ENCODE data around the gene GPR84. TPM values are rescaled to one million over a fixed set of nuclear protein-coding genes. Genes with fewer than 3 reads are reported as not detected.

GPR84 gene
- total RNA-seq, 1 donor from 2014 or later: 2.3 TPM

DNA sequence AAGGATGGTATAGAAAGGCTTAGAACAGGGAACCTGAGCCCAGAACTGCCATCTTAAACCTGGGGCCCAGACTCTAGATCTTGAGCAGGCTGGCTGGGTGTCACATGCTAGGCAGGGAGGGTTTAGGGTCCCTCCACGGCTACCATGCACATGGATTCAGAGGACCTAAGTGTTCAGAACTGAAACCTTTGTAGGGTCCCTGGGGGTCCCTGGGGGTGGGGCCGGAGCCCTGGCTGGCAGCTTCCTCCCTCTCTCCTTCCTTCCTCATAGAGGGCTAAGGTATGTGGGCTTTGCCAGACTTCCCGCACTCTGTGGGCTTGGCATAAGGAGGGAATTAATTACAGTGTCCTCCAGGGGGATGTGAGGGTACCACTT, 24.8 kb upstream of the GPR84 start:
- Mint-ChIP-seq H3K9me3 (no peaks in the 10 kb centered on the region), H3K27me3 (ENCODE audit: insufficient read depth) (no peaks in the 10 kb centered on the region), H3K27ac (no peak overlapping the region), H3K4me3 (no peak overlapping the region), H3K36me3 (ENCODE audit: low read depth) (peaks cover 6% of the 10 kb centered on the region), H3K4me1 (ENCODE audit: low read depth) (peaks cover 18% of the 10 kb centered on the region)
- intact Hi-C loops (cut with micrococcal nuclease): no loop called here
- no peak for DNase-seq (ENCODE audit: low spot score)

- no peak overlapping the region for H3K4me3 Mint-ChIP-seq
- H3K27me3 Mint-ChIP-seq (ENCODE audit: insufficient read depth): no peaks in the 10 kb centered on the region
- H3K9me3 Mint-ChIP-seq: no peaks in the 10 kb centered on the region
- peaks cover 11% of the 10 kb centered on the region for H3K4me1 Mint-ChIP-seq (ENCODE audit: low read depth)
- H3K36me3 Mint-ChIP-seq (ENCODE audit: low read depth): peaks cover 6% of the 10 kb centered on the region
- intact Hi-C loops (cut with micrococcal nuclease): no loop called here
- no peak overlapping the region for H3K27ac Mint-ChIP-seq
- DNase-seq (ENCODE audit: low spot score): no peak
These were observed 24.2 kb upstream of the GPR84 start for GRCh38 chr12:54388237-54389133.

DNA sequence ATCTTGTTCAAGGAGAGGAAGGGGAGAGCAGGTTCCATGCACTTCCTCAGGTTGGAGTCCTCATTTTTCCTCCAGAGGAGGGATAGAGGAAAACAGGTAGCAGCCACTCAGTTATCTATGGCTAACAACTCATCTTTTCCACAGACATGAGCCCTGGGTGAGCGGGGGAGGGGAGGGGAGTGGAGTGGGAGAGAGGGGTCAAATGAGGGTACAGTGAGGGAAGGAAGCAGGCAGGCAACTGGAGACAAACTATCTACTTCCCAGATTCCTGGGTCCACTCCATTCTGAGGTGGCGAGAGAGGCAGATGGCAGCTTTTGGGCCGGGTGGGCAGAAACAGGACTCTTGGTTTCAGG, 22.8 kb upstream of the GPR84 start:
- H3K4me1 Mint-ChIP-seq (ENCODE audit: low read depth): peaks cover 16% of the 10 kb centered on the region
- H3K27me3 Mint-ChIP-seq (ENCODE audit: insufficient read depth): no peaks in the 10 kb centered on the region
- H3K27ac Mint-ChIP-seq: no peak overlapping the region
- intact Hi-C loops (cut with micrococcal nuclease): no loop called here
- DNase-seq (ENCODE audit: low spot score): no peak
- no peak overlapping the region for H3K4me3 Mint-ChIP-seq
- peaks cover 6% of the 10 kb centered on the region for H3K36me3 Mint-ChIP-seq (ENCODE audit: low read depth)
- no peaks in the 10 kb centered on the region for H3K9me3 Mint-ChIP-seq

- no peak for DNase-seq (ENCODE audit: low spot score)
- intact Hi-C loops (cut with micrococcal nuclease): no loop called here
- Mint-ChIP-seq H3K36me3 (ENCODE audit: low read depth) (peaks cover 2% of the 10 kb centered on the region), H3K9me3 (no peaks in the 10 kb centered on the region), H3K4me3 (no peak overlapping the region), H3K27me3 (ENCODE audit: insufficient read depth) (no peaks in the 10 kb centered on the region), H3K4me1 (ENCODE audit: low read depth) (peaks cover 11% of the 10 kb centered on the region), H3K27ac (no peak overlapping the region)
These were observed 22.3 kb upstream of the GPR84 start for GRCh38 chr12:54386403-54387113.

GRCh38 chr12:54385251-54385914, 21.1 kb upstream of the GPR84 start:
- H3K9me3 Mint-ChIP-seq: no peaks in the 10 kb centered on the region
- no peak overlapping the region for H3K4me3 Mint-ChIP-seq
- intact Hi-C loops (cut with micrococcal nuclease): no loop called here

GRCh38 chr12:54384591-54385041, 20.3 kb upstream of the GPR84 start, which contains the start of gene ZNF385A:
Gene ZNF385A, minus strand, starts transcription at chr12:54384733. Its CDS starts 219 bp downstream, at chr12:54384514.
- Mint-ChIP-seq H3K4me1 (ENCODE audit: low read depth) (peaks cover 11% of the 10 kb centered on the region), H3K4me3 (no peak within 1 kb of the TSS), H3K36me3 (ENCODE audit: low read depth) (no peaks in the 10 kb centered on the region), H3K9me3 (no peaks in the 10 kb centered on the region), H3K27me3 (ENCODE audit: insufficient read depth) (peaks cover 2% of the 10 kb centered on the region), H3K27ac (no peak within 1 kb of the TSS)
- no peak for DNase-seq (ENCODE audit: low spot score)
- intact Hi-C loops (cut with micrococcal nuclease): no loop called here

More at GRCh38 chr12:54385251-54385914, 21.1 kb upstream of the GPR84 start:
- Mint-ChIP-seq H3K27me3 (ENCODE audit: insufficient read depth) (peaks cover 2% of the 10 kb centered on the region), H3K36me3 (ENCODE audit: low read depth) (peaks cover 1% of the 10 kb centered on the region), H3K4me1 (ENCODE audit: low read depth) (peaks cover 10% of the 10 kb centered on the region), H3K27ac (no peak overlapping the region)
- no peak for DNase-seq (ENCODE audit: low spot score)

- Mint-ChIP-seq H3K4me1 (ENCODE audit: low read depth) (peaks cover 13% of the 10 kb centered on the region), H3K36me3 (ENCODE audit: low read depth) (no peaks in the 10 kb centered on the region), H3K27ac (peak overlapping the region; percentile 14), H3K4me3 (no peak overlapping the region), H3K27me3 (ENCODE audit: insufficient read depth) (peaks cover 5% of the 10 kb centered on the region), H3K9me3 (no peaks in the 10 kb centered on the region)
- intact Hi-C loops (cut with micrococcal nuclease): no loop called here
- DNase-seq (ENCODE audit: low spot score): no peak
These were observed 18.8 kb upstream of the GPR84 start for GRCh38 chr12:54383041-54383609.

GRCh38 chr12:54381136-54381535, 16.9 kb upstream of the GPR84 start:
- DNase-seq (ENCODE audit: low spot score): no peak
- H3K36me3 Mint-ChIP-seq (ENCODE audit: low read depth): no peaks in the 10 kb centered on the region
- intact Hi-C loops (cut with micrococcal nuclease): no loop called here
- peaks cover 13% of the 10 kb centered on the region for H3K4me1 Mint-ChIP-seq (ENCODE audit: low read depth)
- H3K27ac Mint-ChIP-seq: no peak overlapping the region
- peaks cover 6% of the 10 kb centered on the region for H3K27me3 Mint-ChIP-seq (ENCODE audit: insufficient read depth)
- no peaks in the 10 kb centered on the region for H3K9me3 Mint-ChIP-seq
- H3K4me3 Mint-ChIP-seq: no peak overlapping the region

GRCh38 chr12:54379398-54380201, 15.3 kb upstream of the GPR84 start:
- no peaks in the 10 kb centered on the region for H3K9me3 Mint-ChIP-seq
- H3K4me3 Mint-ChIP-seq: peak overlapping the region; percentile 70
- peaks cover 6% of the 10 kb centered on the region for H3K27me3 Mint-ChIP-seq (ENCODE audit: insufficient read depth)
- DNase-seq (ENCODE audit: low spot score): peak; percentile 84
- intact Hi-C loops (cut with micrococcal nuclease): loop anchor here (1.0 to 5.0 kb wide), 7 partner anchors 11 to 372 kb away; partner anchors contain the start of gene HOXC8
- H3K4me1 Mint-ChIP-seq (ENCODE audit: low read depth): peaks cover 13% of the 10 kb centered on the region
- no peaks in the 10 kb centered on the region for H3K36me3 Mint-ChIP-seq (ENCODE audit: low read depth)
- no peak overlapping the region for H3K27ac Mint-ChIP-seq

DNA sequence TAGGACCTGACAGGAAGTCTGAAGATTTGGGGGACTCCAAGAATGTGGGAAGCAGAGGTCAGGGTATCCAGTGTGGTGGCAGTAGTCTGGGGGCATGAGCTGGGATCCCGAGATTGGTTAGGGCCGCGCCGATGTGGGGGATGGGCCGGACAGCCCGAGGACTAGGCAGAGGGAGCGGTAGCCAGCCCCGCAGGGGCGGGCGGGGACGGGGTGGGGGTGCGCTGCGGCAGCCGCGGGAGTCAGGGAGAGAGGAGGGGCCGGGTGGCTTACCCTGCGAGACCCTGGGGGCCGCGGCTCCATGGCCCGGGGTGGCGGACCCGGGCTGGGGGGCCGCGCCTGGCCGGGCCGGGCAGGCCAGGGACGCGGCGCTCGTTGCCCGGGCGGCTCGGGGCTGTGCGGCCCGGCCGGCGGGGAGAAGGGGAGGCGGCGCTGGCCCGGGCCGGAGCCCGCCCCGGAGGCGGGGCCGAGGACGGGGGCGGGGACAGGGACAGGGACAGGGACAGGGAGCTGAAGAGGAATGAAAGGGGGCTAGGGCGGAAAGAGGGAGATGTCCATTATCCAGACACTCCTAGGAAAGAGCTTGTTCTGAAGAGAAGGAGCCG, 14.6 kb upstream of the GPR84 start:
- Mint-ChIP-seq H3K27ac (no peak overlapping the region), H3K4me3 (peak overlapping the region; percentile 70), H3K27me3 (ENCODE audit: insufficient read depth) (peaks cover 6% of the 10 kb centered on the region), H3K4me1 (ENCODE audit: low read depth) (peaks cover 17% of the 10 kb centered on the region), H3K9me3 (no peaks in the 10 kb centered on the region), H3K36me3 (ENCODE audit: low read depth) (no peaks in the 10 kb centered on the region)
- intact Hi-C loops (cut with micrococcal nuclease): loop anchor here (1.0 to 5.0 kb wide), 7 partner anchors 11 to 372 kb away; partner anchors contain the start of gene HOXC8
- DNase-seq (ENCODE audit: low spot score): peak; percentile 21

DNA sequence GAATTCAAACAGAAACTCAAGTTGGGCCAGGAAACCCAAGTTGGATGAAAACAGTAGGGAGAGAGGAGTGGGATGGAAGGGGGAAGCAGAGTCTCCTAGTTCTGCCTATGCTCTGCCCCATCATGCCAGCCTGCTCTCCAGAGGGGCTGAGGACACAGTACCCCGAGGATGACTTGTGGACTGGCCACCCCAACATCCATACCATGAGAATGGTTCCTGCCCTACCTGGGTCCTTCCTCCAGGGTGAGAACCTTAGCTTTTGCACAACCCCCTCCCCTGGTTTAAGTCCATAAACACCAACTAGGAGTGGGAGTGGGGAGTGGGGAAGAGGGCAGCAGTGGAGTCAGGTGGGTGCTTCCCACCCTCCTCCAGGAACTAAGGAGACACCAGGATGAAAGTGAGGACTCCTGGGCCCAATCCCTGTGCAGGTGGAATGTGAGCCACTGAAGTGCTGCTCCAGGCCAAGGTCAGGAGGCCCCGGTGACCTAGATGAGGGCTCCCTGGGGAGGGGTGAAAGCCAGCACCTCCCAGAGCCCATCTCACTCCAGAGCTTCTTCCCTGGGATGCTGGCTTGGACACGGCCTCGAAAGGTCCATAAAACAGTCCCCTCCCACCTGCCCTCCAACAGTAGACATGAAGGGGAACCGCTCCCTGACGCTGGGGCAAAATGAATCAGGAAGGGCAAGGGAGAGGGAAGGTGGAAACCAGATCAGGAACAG, 13.7 kb upstream of the GPR84 start:
- no peak for DNase-seq (ENCODE audit: low spot score)
- Mint-ChIP-seq H3K4me3 (no peak overlapping the region), H3K27me3 (ENCODE audit: insufficient read depth) (peaks cover 6% of the 10 kb centered on the region), H3K9me3 (no peaks in the 10 kb centered on the region), H3K4me1 (ENCODE audit: low read depth) (peaks cover 21% of the 10 kb centered on the region), H3K36me3 (ENCODE audit: low read depth) (no peaks in the 10 kb centered on the region), H3K27ac (no peak overlapping the region)
- intact Hi-C loops (cut with micrococcal nuclease): loop anchor here (5.0 kb wide), 1 partner anchor 371 kb away; the partner anchor contains the start of gene HOXC8
